Liver (tissue), 9 donors: Measurements from ENCODE around the gene BRSK1. TPM values are rescaled to one million over a fixed set of nuclear protein-coding genes. Genes with fewer than 3 reads are reported as not detected.

ENCODE experiments used
- DNase-seq: peaks from one replicate; pipeline ENCODE4 v3.0.0-alpha.2; 2017; ENCODE audit warnings: low spot score
- H3K27ac ChIP-seq, 2 donors: one replicate each; pipeline ENCODE4 v1.7.0; 2013; ENCODE audit warnings: inconsistent platforms in 2 of 2, low read length in 2 of 2, control low read depth in 1 of 2, low read depth in 1 of 2, mild to moderate bottlenecking in 1 of 2
- H3K27me3 ChIP-seq, 4 donors: one replicate each; pipeline versions ENCODE4 v1.6.1 to v1.7.0; 2013; ENCODE audit warnings: low read length in 3 of 4, inconsistent platforms in 1 of 4, mild to moderate bottlenecking in 1 of 4, moderate library complexity in 1 of 4; ENCODE audit not compliant: control insufficient read depth in 4 of 4, insufficient read depth in 4 of 4
- H3K36me3 ChIP-seq, 4 donors: one replicate each; pipeline versions ENCODE4 v1.6.1 to v1.7.0; 2013; ENCODE audit warnings: low read length in 3 of 4, mild to moderate bottlenecking in 3 of 4, low read depth in 1 of 4, moderate library complexity in 1 of 4; ENCODE audit not compliant: control insufficient read depth in 4 of 4, insufficient read depth in 3 of 4
- H3K4me1 ChIP-seq, 4 donors: one replicate each; pipeline versions ENCODE4 v1.6.1 to v1.7.0; 2013; ENCODE audit warnings: low read length in 3 of 4, mild to moderate bottlenecking in 3 of 4, moderate library complexity in 1 of 4; ENCODE audit not compliant: control insufficient read depth in 4 of 4, insufficient read depth in 4 of 4
- H3K4me3 ChIP-seq, 3 donors: one replicate each; pipeline versions ENCODE4 v1.6.1 to v1.7.0; 2013; ENCODE audit warnings: low read length in 3 of 3, control low read depth in 1 of 3, low read depth in 1 of 3, mild to moderate bottlenecking in 1 of 3
- H3K9ac ChIP-seq, 2 donors: one replicate each; pipeline ENCODE4 v1.7.0; 2013; ENCODE audit warnings: low read length in 2 of 2, mild to moderate bottlenecking in 2 of 2, moderate library complexity in 2 of 2, control low read depth in 1 of 2, low read depth in 1 of 2
- H3K9me3 ChIP-seq, 4 donors: one replicate each; pipeline versions ENCODE4 v1.6.1 to v1.7.0; 2013; ENCODE audit warnings: low read length in 3 of 4; ENCODE audit not compliant: control insufficient read depth in 4 of 4
- EGR1 ChIP-seq, 2 donors: IDR thresholded peaks; 2 replicates each; pipeline ENCODE4 v1.6.1; 2016 to 2018; ENCODE audit warnings: antibody characterized with exemption in 2 of 2, low read depth in 2 of 2
- FOXA1 ChIP-seq: IDR thresholded peaks from 2 replicates; pipeline ENCODE4 v1.6.1; 2016; ENCODE audit warnings: antibody characterized with exemption
- GABPA ChIP-seq, 2 donors: IDR thresholded peaks in 1 of 2; conservative IDR thresholded peaks in 1 of 2; 2 replicates each; pipeline ENCODE4 v1.6.1; 2016; ENCODE audit warnings: antibody characterized with exemption in 2 of 2, mild to moderate bottlenecking in 1 of 2, moderate library complexity in 1 of 2
- HNF4G ChIP-seq: IDR thresholded peaks from 2 replicates; pipeline ENCODE4 v1.6.1; 2016; ENCODE audit warnings: antibody characterized with exemption
- JUND ChIP-seq, 2 donors: IDR thresholded peaks; 2 replicates each; pipeline ENCODE4 v1.6.1; 2016; ENCODE audit warnings: antibody characterized with exemption in 2 of 2
- NR2F2 ChIP-seq: IDR thresholded peaks from 2 replicates; pipeline ENCODE4 v1.6.1; 2016; ENCODE audit warnings: antibody characterized with exemption
- RAD21 ChIP-seq, 2 donors: IDR thresholded peaks; 2 replicates each; pipeline ENCODE4 v1.6.1; 2016; ENCODE audit warnings: antibody characterized with exemption in 2 of 2, mild to moderate bottlenecking in 2 of 2
- RXRA ChIP-seq, 2 donors: IDR thresholded peaks; 2 replicates each; pipeline ENCODE4 v1.6.1; 2017 to 2018; ENCODE audit warnings: antibody characterized with exemption in 2 of 2, mild to moderate bottlenecking in 1 of 2
- SP1 ChIP-seq: IDR thresholded peaks from 2 replicates; pipeline ENCODE4 v1.6.1; 2018; ENCODE audit warnings: antibody characterized with exemption, mild to moderate bottlenecking
- TAF1 ChIP-seq: conservative IDR thresholded peaks from 2 replicates; pipeline ENCODE4 v1.6.1; 2016; ENCODE audit warnings: antibody characterized with exemption, mild to moderate bottlenecking
- YY1 ChIP-seq: IDR thresholded peaks from 2 replicates; pipeline ENCODE4 v1.6.1; 2016; ENCODE audit warnings: antibody characterized with exemption, mild to moderate bottlenecking
- WGBS: extraction: QIAGEN DNeasy Blood & Tissue Kit; methylation state at CpG from one replicate; pipeline ENCODE4 v1.1.7; 2013; 5-methylcytosine and 5-hydroxymethylcytosine counted together
- polyA plus RNA-seq, 2 donors: library from polyadenylated mRNA; stranded (reverse) in 1 of 2; unstranded in 1 of 2; fragments of 200-250 nt in 1 of 2; fragments of >200 nt in 1 of 2; fragmentation: Nextera tagmentation in 1 of 2; extraction: Ambion mirVana in 1 of 2; gene quantifications; one replicate each; pipeline versions ENCODE4 v1.2.1 to v1.2.3, GENCODE V29; 2013 to 2015
- total RNA-seq, 2 donors: library from RNA; depleted of rRNA; stranded (reverse); fragments of >200 nt; gene quantifications; one replicate each; pipeline ENCODE4 v1.2.3, GENCODE V29; 2014
- TF ChIP-seq, protein P1 (sequence below): fragments of 150-350 bp; IDR thresholded peaks from 2 replicates; pipeline ENCODE4 v1.5.1; 2017; ENCODE audit warnings: improper control_type of control experiment, low read depth, low read length; ENCODE audit not compliant: missing input control
- TF ChIP-seq, protein P2 (sequence below): IDR thresholded peaks from 2 replicates; pipeline ENCODE4 v1.6.1; 2016; ENCODE audit warnings: antibody characterized with exemption
- TF ChIP-seq, protein P3 (sequence below): IDR thresholded peaks from 2 replicates; pipeline ENCODE4 v1.6.1; 2016; ENCODE audit warnings: antibody characterized with exemption
- TF ChIP-seq, protein P4 (sequence below): IDR thresholded peaks from 2 replicates; pipeline ENCODE4 v1.6.1; 2016; ENCODE audit warnings: antibody characterized with exemption, mild to moderate bottlenecking
- donor health status: healthy.
- donor health status: healthy.
- donor health status: healthy.
- donor health status: healthy.
- donor health status: healthy.

The BRSK1 gene
- total and polyA plus RNA-seq, 4 donors: 0.10 to 0.65 (median 0.42) TPM; not detected in 1

DNA sequence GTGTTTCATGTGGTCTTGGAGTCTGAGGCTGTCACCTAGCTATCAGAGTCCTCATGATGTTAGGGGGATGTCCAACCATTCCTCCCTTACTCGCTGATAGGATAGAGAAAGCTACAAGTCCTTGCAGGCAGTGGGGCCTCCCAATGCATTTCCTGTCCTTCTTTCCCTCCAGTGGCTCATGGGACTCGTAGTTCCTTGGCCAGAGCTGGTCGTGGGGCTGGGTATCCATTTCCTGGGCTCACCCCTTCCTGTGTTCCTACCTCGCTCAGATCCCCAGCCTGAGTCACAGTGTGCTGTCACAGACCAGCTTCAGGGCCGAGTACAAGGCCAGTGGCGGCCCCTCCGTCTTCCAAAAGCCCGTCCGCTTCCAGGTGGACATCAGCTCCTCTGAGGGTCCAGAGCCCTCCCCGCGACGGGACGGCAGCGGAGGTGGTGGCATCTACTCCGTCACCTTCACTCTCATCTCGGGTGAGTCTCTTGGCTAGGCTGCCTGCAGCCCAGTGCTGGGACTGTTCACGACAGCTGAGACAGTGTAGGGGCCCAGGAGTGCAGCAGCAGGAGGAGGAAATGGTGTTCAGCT, 22.3 kb downstream of the BRSK1 start:
- Histone ChIP-seq H3K27me3 (no peaks in the 10 kb centered on the region), H3K27ac (no peak overlapping the region), H3K9ac (no peak overlapping the region), H3K4me1 (peaks cover 0 to 7% (median 3%) of the 10 kb centered on the region in 4 donors), H3K4me3 (no peak overlapping the region), H3K36me3 (no peaks in the 10 kb centered on the region), H3K9me3 (no peaks in the 10 kb centered on the region)
- no peak for DNase-seq
- WGBS: 87% methylated on average over 17 of the region's 17 CpGs
- no peak for TF ChIP-seq JUND (IDR thresholded peaks at IDR 0.05)
- no peak for TF ChIP-seq HNF4G
- TF ChIP-seq, protein P1, sequence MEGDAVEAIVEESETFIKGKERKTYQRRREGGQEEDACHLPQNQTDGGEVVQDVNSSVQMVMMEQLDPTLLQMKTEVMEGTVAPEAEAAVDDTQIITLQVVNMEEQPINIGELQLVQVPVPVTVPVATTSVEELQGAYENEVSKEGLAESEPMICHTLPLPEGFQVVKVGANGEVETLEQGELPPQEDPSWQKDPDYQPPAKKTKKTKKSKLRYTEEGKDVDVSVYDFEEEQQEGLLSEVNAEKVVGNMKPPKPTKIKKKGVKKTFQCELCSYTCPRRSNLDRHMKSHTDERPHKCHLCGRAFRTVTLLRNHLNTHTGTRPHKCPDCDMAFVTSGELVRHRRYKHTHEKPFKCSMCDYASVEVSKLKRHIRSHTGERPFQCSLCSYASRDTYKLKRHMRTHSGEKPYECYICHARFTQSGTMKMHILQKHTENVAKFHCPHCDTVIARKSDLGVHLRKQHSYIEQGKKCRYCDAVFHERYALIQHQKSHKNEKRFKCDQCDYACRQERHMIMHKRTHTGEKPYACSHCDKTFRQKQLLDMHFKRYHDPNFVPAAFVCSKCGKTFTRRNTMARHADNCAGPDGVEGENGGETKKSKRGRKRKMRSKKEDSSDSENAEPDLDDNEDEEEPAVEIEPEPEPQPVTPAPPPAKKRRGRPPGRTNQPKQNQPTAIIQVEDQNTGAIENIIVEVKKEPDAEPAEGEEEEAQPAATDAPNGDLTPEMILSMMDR: no peak
- TF ChIP-seq, protein P2, sequence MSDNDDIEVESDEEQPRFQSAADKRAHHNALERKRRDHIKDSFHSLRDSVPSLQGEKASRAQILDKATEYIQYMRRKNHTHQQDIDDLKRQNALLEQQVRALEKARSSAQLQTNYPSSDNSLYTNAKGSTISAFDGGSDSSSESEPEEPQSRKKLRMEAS: no peak
- no peak for TF ChIP-seq RXRA (IDR thresholded peaks at IDR 0.05)

DNA sequence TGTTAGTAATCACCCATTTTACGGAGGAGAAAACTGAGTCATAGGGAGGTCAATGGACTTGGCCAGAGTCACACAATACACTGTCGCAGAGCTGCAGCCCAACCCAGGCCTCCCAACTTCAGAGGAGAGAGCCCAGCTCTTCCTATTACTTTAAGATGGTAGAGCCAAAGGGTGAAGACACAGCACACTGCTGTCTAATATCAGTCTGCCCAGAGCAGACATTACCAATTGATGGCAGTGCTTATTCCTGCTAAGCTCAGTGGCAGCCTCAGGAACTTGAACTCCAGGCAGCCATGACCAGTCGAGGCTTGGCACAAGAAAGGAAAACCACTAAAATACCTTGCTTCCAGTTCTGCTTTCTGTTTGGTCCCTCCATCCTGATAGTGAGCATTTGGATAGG, 22.9 kb downstream of the BRSK1 start:
- H3K36me3 ChIP-seq: no peaks in the 10 kb centered on the region
- no peak overlapping the region for H3K9ac ChIP-seq
- no peak for DNase-seq
- no peak overlapping the region for H3K4me3 ChIP-seq
- WGBS: 66% methylated on average over 3 of the region's 3 CpGs
- no peak for TF ChIP-seq EGR1 (IDR thresholded peaks at IDR 0.05; ENCODE audit: low read depth in 2 of 2)
- TF ChIP-seq HNF4G: no peak
- TF ChIP-seq, protein P3, sequence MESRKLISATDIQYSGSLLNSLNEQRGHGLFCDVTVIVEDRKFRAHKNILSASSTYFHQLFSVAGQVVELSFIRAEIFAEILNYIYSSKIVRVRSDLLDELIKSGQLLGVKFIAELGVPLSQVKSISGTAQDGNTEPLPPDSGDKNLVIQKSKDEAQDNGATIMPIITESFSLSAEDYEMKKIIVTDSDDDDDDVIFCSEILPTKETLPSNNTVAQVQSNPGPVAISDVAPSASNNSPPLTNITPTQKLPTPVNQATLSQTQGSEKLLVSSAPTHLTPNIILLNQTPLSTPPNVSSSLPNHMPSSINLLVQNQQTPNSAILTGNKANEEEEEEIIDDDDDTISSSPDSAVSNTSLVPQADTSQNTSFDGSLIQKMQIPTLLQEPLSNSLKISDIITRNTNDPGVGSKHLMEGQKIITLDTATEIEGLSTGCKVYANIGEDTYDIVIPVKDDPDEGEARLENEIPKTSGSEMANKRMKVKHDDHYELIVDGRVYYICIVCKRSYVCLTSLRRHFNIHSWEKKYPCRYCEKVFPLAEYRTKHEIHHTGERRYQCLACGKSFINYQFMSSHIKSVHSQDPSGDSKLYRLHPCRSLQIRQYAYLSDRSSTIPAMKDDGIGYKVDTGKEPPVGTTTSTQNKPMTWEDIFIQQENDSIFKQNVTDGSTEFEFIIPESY: no peak
- TF ChIP-seq RAD21 (IDR thresholded peaks at IDR 0.05): no peak
- TF ChIP-seq YY1: no peak
- TF ChIP-seq FOXA1: no peak
- TF ChIP-seq RXRA (IDR thresholded peaks at IDR 0.05): no peak
- TF ChIP-seq, protein P2: no peak
- no peak for TF ChIP-seq JUND (IDR thresholded peaks at IDR 0.05)
- TF ChIP-seq, protein P4, sequence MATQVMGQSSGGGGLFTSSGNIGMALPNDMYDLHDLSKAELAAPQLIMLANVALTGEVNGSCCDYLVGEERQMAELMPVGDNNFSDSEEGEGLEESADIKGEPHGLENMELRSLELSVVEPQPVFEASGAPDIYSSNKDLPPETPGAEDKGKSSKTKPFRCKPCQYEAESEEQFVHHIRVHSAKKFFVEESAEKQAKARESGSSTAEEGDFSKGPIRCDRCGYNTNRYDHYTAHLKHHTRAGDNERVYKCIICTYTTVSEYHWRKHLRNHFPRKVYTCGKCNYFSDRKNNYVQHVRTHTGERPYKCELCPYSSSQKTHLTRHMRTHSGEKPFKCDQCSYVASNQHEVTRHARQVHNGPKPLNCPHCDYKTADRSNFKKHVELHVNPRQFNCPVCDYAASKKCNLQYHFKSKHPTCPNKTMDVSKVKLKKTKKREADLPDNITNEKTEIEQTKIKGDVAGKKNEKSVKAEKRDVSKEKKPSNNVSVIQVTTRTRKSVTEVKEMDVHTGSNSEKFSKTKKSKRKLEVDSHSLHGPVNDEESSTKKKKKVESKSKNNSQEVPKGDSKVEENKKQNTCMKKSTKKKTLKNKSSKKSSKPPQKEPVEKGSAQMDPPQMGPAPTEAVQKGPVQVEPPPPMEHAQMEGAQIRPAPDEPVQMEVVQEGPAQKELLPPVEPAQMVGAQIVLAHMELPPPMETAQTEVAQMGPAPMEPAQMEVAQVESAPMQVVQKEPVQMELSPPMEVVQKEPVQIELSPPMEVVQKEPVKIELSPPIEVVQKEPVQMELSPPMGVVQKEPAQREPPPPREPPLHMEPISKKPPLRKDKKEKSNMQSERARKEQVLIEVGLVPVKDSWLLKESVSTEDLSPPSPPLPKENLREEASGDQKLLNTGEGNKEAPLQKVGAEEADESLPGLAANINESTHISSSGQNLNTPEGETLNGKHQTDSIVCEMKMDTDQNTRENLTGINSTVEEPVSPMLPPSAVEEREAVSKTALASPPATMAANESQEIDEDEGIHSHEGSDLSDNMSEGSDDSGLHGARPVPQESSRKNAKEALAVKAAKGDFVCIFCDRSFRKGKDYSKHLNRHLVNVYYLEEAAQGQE: no peak
- TF ChIP-seq TAF1: no peak
- TF ChIP-seq, protein P1: no peak
- TF ChIP-seq SP1: no peak
- TF ChIP-seq NR2F2: no peak
- no peak for TF ChIP-seq GABPA (IDR thresholded peaks at IDR 0.05 in 1 of 2, conservative IDR thresholded peaks at IDR 0.05 in 1 of 2)
- no peak overlapping the region for H3K27ac ChIP-seq
- no peaks in the 10 kb centered on the region for H3K9me3 ChIP-seq
- H3K27me3 ChIP-seq: peaks cover 0 to 4% (median 0%) of the 10 kb centered on the region in 4 donors
- H3K4me1 ChIP-seq: peaks cover 0 to 3% (median under 1%) of the 10 kb centered on the region in 4 donors
